ENCODE results near the gene SPATA31A6.
"Not testable (repeated sequence)": the region's sequence is repeated elsewhere in the genome, so short reads cannot be mapped to it uniquely, and the experiment has no call there.

DNA sequence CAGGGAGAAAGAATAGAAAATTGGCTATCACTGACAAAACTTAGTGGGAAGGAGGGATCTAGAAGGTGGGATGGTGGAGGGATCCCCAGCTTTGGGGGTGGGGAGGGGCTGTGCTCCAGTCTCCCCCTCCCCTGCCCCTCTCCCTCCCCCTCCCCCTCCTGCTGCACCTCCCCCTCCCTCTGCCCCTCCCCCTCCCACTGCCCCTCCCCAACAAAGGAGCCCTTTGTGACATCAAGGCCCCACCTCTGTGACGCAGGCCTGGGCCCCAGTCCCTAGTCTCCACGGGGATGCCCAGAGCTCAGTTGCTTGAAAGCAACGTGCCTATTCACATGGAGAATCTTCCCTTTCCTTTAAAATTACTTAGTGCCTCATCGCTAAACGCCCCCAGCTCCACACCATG lies at the start of gene SPATA31A6:
- not testable (repeated sequence) for TF ChIP-seq EZH2 (IDR thresholded peaks at IDR 0.05; ENCODE audit: low read length, missing control alignments); CTCF (conservative IDR thresholded peaks at IDR 0.05 in 1 of 2, IDR thresholded peaks at IDR 0.05 in 1 of 2; ENCODE audit: low read depth in 1 of 2, low read length in 2 of 2)

Data from fibroblast of lung (primary cell).